ENCODE measurements around the gene MRPS7. TPM values are rescaled to one million over a fixed set of nuclear protein-coding genes. Genes with fewer than 3 reads are reported as not detected.

The MRPS7 gene
- total RNA-seq, 1 experiment from 2014 or later: 93.7 TPM

DNA sequence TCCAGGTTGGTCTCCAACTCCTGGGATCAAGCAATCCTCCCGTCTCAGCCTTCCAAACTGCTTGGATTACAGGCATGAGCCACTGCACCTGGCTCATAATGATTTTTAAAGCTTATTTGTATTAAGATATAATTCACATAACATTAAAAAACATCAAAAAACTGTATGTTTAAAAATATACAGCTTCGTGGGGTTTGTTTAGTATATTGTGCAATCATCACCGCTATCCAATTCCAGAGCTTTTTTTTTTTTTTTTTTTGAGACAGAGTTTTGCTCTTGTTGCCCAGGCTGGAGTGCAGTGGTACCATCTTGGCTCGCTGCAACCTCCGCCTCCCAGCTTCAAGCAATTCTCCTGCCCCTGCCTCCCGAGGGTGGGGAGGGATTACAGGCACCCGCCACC is 38.6 kb downstream of the MRPS7 start:
- H2AK5ac ChIP-seq (ENCODE audit: insufficient read length, low read length): no peak overlapping the region
- no peak overlapping the region for H2AFZ ChIP-seq (ENCODE audit: low read length)
- no CpG with 5 or more reads among the region's 7 CpGs for WGBS (ENCODE audit: extremely low coverage, insufficient read length, low lambda C conversion rate)
- no peak overlapping the region for H3T11ph ChIP-seq (ENCODE audit: low read length)
- no peaks in the 10 kb centered on the region for H3K9me3 ChIP-seq (ENCODE audit: control insufficient read depth, low read depth, low read length)
- H2BK15ac ChIP-seq (ENCODE audit: low read depth, low read length): no peak overlapping the region
- H3K79me2 ChIP-seq (ENCODE audit: insufficient read depth, low read length): no peaks in the 10 kb centered on the region
- Mint-ChIP-seq H3K4me3 (no peak overlapping the region), H3K4me1 (no peaks in the 10 kb centered on the region), H3K9me3 (no peaks in the 10 kb centered on the region), H3K27ac (no peak overlapping the region; a peak in 1 of 7 replicates), H3K36me3 (ENCODE audit: insufficient read depth in 1 of 3, low read depth in 3 of 3) (no peaks in the 10 kb centered on the region; a peak in 1 of 7 replicates), H3K27me3 (ENCODE audit: low read depth) (no peaks in the 10 kb centered on the region)
- no peak overlapping the region for H2BK12ac ChIP-seq (ENCODE audit: insufficient read length, low read depth, low read length)
- H2BK5ac ChIP-seq (ENCODE audit: insufficient read length, low read length): no peak overlapping the region
- no peak overlapping the region for H3K23ac ChIP-seq (ENCODE audit: insufficient read length, low read depth, low read length)
- no peak overlapping the region for H2BK20ac ChIP-seq (ENCODE audit: low read depth, low read length, poor library complexity, severe bottlenecking)
- no peaks in the 10 kb centered on the region for H4K20me1 ChIP-seq (ENCODE audit: control insufficient read depth, insufficient read depth, insufficient read length)
- H3K23me2 ChIP-seq (ENCODE audit: insufficient read length, low read depth, low read length, poor library complexity, severe bottlenecking): no peaks in the 10 kb centered on the region
- no peak overlapping the region for H3K4ac ChIP-seq (ENCODE audit: low read depth, low read length)
- TF ChIP-seq, protein P1, sequence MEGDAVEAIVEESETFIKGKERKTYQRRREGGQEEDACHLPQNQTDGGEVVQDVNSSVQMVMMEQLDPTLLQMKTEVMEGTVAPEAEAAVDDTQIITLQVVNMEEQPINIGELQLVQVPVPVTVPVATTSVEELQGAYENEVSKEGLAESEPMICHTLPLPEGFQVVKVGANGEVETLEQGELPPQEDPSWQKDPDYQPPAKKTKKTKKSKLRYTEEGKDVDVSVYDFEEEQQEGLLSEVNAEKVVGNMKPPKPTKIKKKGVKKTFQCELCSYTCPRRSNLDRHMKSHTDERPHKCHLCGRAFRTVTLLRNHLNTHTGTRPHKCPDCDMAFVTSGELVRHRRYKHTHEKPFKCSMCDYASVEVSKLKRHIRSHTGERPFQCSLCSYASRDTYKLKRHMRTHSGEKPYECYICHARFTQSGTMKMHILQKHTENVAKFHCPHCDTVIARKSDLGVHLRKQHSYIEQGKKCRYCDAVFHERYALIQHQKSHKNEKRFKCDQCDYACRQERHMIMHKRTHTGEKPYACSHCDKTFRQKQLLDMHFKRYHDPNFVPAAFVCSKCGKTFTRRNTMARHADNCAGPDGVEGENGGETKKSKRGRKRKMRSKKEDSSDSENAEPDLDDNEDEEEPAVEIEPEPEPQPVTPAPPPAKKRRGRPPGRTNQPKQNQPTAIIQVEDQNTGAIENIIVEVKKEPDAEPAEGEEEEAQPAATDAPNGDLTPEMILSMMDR (conservative IDR thresholded peaks at IDR 0.05): no peak
- no peak overlapping the region for H4K91ac ChIP-seq (ENCODE audit: insufficient read length, low read depth, low read length)
- no peaks in the 10 kb centered on the region for H3K79me1 ChIP-seq (ENCODE audit: insufficient read depth, low read depth, low read length, poor library complexity, severe bottlenecking)
- H3K14ac ChIP-seq (ENCODE audit: insufficient read depth, low read length): no peak overlapping the region
- no peak overlapping the region for H4K5ac ChIP-seq (ENCODE audit: insufficient read length, low read depth, low read length)
- H2BK120ac ChIP-seq (ENCODE audit: low read depth, low read length, poor library complexity, severe bottlenecking): no peak overlapping the region
- no peak overlapping the region for H3K56ac ChIP-seq (ENCODE audit: insufficient read length, low read depth, low read length)
- no peak overlapping the region for H3K18ac ChIP-seq (ENCODE audit: insufficient read length, low read depth, low read length)
- no peaks in the 10 kb centered on the region for H3K4me1 ChIP-seq (ENCODE audit: insufficient read depth, low read length)
- no peak overlapping the region for H3K4me2 ChIP-seq (ENCODE audit: insufficient read depth, insufficient read length, low read length)
- no peak overlapping the region for H4K8ac ChIP-seq (replicated peaks; ENCODE audit: insufficient read length, low read depth, low read length)
- DNase-seq: no peak
- no peak overlapping the region for H3K27ac ChIP-seq (ENCODE audit: insufficient read length, low read depth, low read length)
- no peak overlapping the region for H3K9ac ChIP-seq (ENCODE audit: extremely low read depth, insufficient read length, low read length)
- H3K27me3 ChIP-seq (ENCODE audit: insufficient read depth, low read length): no peaks in the 10 kb centered on the region
